HepG2 (cell line): ENCODE data around the gene BLOC1S4. TPM values are rescaled to one million over a fixed set of nuclear protein-coding genes. Genes with fewer than 3 reads are reported as not detected.

ENCODE experiments used
- ISL2 ChIP-seq: sonication (generic); formaldehyde crosslinking; IDR thresholded peaks from 2 replicates; pipeline ENCODE4 v1.5.0; 2020; ENCODE audit warnings: missing genetic modification reagents
- KLF9 ChIP-seq: IDR thresholded peaks from 2 replicates; pipeline ENCODE4 v1.6.1; 2016; ENCODE audit warnings: low read depth
- NR2F2 ChIP-seq: IDR thresholded peaks from 2 replicates; pipeline ENCODE4 v1.6.1; 2012; ENCODE audit warnings: low read depth, inconsistent platforms, borderline replicate concordance
- PCBP2 ChIP-seq: fragments of 200-400 bp; formaldehyde crosslinking; optimal IDR thresholded peaks from 2 replicates; pipeline ENCODE3; 2018; ENCODE audit warnings: low read length, low read depth; ENCODE audit not compliant: poor library complexity, severe bottlenecking
- RBM39 ChIP-seq: fragments of 200-400 bp; formaldehyde crosslinking; IDR thresholded peaks from one replicate; pipeline ENCODE4 v1.6.1; 2018; ENCODE audit warnings: antibody characterized with exemption, mild to moderate bottlenecking, low read depth, low read length; ENCODE audit not compliant: poor library complexity, severe bottlenecking
- REL ChIP-seq: sonication (generic); formaldehyde crosslinking; conservative IDR thresholded peaks from 2 replicates; pipeline ENCODE4 v1.8.0; 2022; ENCODE audit warnings: mild to moderate bottlenecking, missing genetic modification reagents, moderate library complexity
- SIN3A ChIP-seq: IDR thresholded peaks from 2 replicates; pipeline ENCODE4 v1.6.1; 2011; ENCODE audit warnings: low read depth, mild to moderate bottlenecking, control low read depth, low read length, borderline replicate concordance
- SOX5 ChIP-seq: IDR thresholded peaks from 2 replicates; pipeline ENCODE4 v1.6.1; 2016; ENCODE audit warnings: borderline replicate concordance
- TEAD2 ChIP-seq: sonication (generic); formaldehyde crosslinking; IDR thresholded peaks from 2 replicates; pipeline ENCODE4 v1.9.0; 2021; ENCODE audit warnings: missing genetic modification reagents
- ZHX2 ChIP-seq, 2 experiments: sonication (generic) in 1 of 2; formaldehyde crosslinking in 1 of 2; IDR thresholded peaks; 2 replicates each; pipeline versions ENCODE4 v1.6.1 to v1.9.0; 2014 to 2022; ENCODE audit warnings: antibody characterized with exemption in 1 of 2, borderline replicate concordance in 1 of 2, inconsistent platforms in 1 of 2, low read depth in 1 of 2, missing genetic modification reagents in 1 of 2
- ZNF10 ChIP-seq: sonication (generic); formaldehyde crosslinking; IDR thresholded peaks from 2 replicates; pipeline ENCODE4 v1.4.0; 2020; ENCODE audit warnings: mild to moderate bottlenecking, low read depth, missing genetic modification reagents, borderline replicate concordance
- ZNF350 ChIP-seq: sonication (generic); formaldehyde crosslinking; IDR thresholded peaks from 2 replicates; pipeline ENCODE4 v1.4.0; 2020; ENCODE audit warnings: mild to moderate bottlenecking, low read depth, missing genetic modification reagents, borderline replicate concordance
- ZNF547 ChIP-seq: sonication (generic); formaldehyde crosslinking; IDR thresholded peaks from 2 replicates; pipeline ENCODE4 v1.5.1; 2020; ENCODE audit warnings: mild to moderate bottlenecking, missing genetic modification reagents
- ZNF737 ChIP-seq: sonication (generic); formaldehyde crosslinking; IDR thresholded peaks from 2 replicates; pipeline ENCODE4 v1.5.0; 2020; ENCODE audit warnings: missing genetic modification reagents, mild to moderate bottlenecking, borderline replicate concordance
- ZNF782 ChIP-seq: sonication (generic); formaldehyde crosslinking; IDR thresholded peaks from 2 replicates; pipeline ENCODE4 v1.4.0; 2020; ENCODE audit warnings: missing genetic modification reagents, mild to moderate bottlenecking, borderline replicate concordance
- polyA plus RNA-seq, 8 experiments: library from polyadenylated mRNA; depleted of rRNA in 3 of 8; stranded (reverse) in 7 of 8; unstranded in 1 of 8; fragments of >200 nt; fragmentation: Illumina TruSeq in 4 of 8; extraction: Trizol in 4 of 8; gene quantifications; 2 replicates each; pipeline versions ENCODE4 v1.2.1 to v1.2.3, GENCODE V29; 2011 to 2016; ENCODE audit warnings: low read depth in 4 of 8, missing spikeins in 1 of 8, mixed read lengths in 1 of 8; ENCODE audit not compliant: insufficient read depth in 1 of 8
- total RNA-seq, 5 experiments: library from RNA; depleted of rRNA; stranded (reverse); fragments of >200 nt; fragmentation: Illumina TruSeq; extraction: Trizol; gene quantifications; 2 replicates each; pipeline ENCODE4 v1.2.3, GENCODE V29; 2016; ENCODE audit warnings: low read depth in 1 of 5
- TF ChIP-seq, protein P1 (sequence below): sonication (generic); formaldehyde crosslinking; IDR thresholded peaks from 2 replicates; pipeline ENCODE4 v1.9.0; 2021; ENCODE audit warnings: mild to moderate bottlenecking, missing genetic modification reagents
- TF ChIP-seq, protein P2 (sequence below): sonication (generic); formaldehyde crosslinking; IDR thresholded peaks from 2 replicates; pipeline ENCODE4 v1.4.0; 2020; ENCODE audit warnings: mild to moderate bottlenecking, missing genetic modification reagents

Gene BLOC1S4
- total and polyA plus RNA-seq, 2 of the 13 experiments (the other 11 are each of a cell fraction or from before 2014, with no cell fraction given) = 15.5 to 20.9 TPM

- TF ChIP-seq ZHX2 (IDR thresholded peaks at IDR 0.05; ENCODE audit: low read depth) (no peak), ZHX2 (CRISPR knock-in tag; IDR thresholded peaks at IDR 0.05; ENCODE audit: borderline replicate concordance) (no peak), REL (CRISPR knock-in tag) (no peak), SIN3A (peak; percentile 73; the same call in 1 of the 2 replicates), TEAD2 (no peak), PCBP2 (no peak), ZNF547 (CRISPR knock-in tag) (no peak; the same call in 1 of the 2 replicates), ZNF350 (CRISPR knock-in tag) (peak; percentile 64; the same call in 1 of the 2 replicates), ISL2 (CRISPR knock-in tag) (peak; percentile 76), ZNF782 (CRISPR knock-in tag) (no peak), KLF9 (CRISPR knock-in tag) (no peak), NR2F2 (no peak), RBM39 (peak; percentile 78), SOX5 (peak; percentile 40; the same call in 1 of the 2 replicates), ZNF10 (no peak), ZNF737 (no peak)
- TF ChIP-seq, protein P1, sequence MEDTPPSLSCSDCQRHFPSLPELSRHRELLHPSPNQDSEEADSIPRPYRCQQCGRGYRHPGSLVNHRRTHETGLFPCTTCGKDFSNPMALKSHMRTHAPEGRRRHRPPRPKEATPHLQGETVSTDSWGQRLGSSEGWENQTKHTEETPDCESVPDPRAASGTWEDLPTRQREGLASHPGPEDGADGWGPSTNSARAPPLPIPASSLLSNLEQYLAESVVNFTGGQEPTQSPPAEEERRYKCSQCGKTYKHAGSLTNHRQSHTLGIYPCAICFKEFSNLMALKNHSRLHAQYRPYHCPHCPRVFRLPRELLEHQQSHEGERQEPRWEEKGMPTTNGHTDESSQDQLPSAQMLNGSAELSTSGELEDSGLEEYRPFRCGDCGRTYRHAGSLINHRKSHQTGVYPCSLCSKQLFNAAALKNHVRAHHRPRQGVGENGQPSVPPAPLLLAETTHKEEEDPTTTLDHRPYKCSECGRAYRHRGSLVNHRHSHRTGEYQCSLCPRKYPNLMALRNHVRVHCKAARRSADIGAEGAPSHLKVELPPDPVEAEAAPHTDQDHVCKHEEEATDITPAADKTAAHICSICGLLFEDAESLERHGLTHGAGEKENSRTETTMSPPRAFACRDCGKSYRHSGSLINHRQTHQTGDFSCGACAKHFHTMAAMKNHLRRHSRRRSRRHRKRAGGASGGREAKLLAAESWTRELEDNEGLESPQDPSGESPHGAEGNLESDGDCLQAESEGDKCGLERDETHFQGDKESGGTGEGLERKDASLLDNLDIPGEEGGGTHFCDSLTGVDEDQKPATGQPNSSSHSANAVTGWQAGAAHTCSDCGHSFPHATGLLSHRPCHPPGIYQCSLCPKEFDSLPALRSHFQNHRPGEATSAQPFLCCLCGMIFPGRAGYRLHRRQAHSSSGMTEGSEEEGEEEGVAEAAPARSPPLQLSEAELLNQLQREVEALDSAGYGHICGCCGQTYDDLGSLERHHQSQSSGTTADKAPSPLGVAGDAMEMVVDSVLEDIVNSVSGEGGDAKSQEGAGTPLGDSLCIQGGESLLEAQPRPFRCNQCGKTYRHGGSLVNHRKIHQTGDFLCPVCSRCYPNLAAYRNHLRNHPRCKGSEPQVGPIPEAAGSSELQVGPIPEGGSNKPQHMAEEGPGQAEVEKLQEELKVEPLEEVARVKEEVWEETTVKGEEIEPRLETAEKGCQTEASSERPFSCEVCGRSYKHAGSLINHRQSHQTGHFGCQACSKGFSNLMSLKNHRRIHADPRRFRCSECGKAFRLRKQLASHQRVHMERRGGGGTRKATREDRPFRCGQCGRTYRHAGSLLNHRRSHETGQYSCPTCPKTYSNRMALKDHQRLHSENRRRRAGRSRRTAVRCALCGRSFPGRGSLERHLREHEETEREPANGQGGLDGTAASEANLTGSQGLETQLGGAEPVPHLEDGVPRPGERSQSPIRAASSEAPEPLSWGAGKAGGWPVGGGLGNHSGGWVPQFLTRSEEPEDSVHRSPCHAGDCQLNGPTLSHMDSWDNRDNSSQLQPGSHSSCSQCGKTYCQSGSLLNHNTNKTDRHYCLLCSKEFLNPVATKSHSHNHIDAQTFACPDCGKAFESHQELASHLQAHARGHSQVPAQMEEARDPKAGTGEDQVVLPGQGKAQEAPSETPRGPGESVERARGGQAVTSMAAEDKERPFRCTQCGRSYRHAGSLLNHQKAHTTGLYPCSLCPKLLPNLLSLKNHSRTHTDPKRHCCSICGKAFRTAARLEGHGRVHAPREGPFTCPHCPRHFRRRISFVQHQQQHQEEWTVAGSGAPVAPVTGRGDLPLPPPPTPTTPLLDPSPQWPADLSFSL (CRISPR knock-in tag) = no peak
- TF ChIP-seq, protein P2, sequence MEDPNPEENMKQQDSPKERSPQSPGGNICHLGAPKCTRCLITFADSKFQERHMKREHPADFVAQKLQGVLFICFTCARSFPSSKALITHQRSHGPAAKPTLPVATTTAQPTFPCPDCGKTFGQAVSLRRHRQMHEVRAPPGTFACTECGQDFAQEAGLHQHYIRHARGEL (CRISPR knock-in tag) = no peak
These were observed 37.2 kb downstream of the BLOC1S4 start (continued) for GRCh38 chr4:6753103-6753560.
